Activated CD4-positive, alpha-beta T cell treated with anti-CD3 and anti-CD28 coated beads, Interleukin-2, amount 50 U/mL, for 4 hours (primary cell): ENCODE results near the gene SH3D19.

Experiments
- DNase-seq, 2 experiments: peaks; one replicate each; pipeline ENCODE4 v3.0.0-alpha.2; 2020

Gene SH3D19, protein sequence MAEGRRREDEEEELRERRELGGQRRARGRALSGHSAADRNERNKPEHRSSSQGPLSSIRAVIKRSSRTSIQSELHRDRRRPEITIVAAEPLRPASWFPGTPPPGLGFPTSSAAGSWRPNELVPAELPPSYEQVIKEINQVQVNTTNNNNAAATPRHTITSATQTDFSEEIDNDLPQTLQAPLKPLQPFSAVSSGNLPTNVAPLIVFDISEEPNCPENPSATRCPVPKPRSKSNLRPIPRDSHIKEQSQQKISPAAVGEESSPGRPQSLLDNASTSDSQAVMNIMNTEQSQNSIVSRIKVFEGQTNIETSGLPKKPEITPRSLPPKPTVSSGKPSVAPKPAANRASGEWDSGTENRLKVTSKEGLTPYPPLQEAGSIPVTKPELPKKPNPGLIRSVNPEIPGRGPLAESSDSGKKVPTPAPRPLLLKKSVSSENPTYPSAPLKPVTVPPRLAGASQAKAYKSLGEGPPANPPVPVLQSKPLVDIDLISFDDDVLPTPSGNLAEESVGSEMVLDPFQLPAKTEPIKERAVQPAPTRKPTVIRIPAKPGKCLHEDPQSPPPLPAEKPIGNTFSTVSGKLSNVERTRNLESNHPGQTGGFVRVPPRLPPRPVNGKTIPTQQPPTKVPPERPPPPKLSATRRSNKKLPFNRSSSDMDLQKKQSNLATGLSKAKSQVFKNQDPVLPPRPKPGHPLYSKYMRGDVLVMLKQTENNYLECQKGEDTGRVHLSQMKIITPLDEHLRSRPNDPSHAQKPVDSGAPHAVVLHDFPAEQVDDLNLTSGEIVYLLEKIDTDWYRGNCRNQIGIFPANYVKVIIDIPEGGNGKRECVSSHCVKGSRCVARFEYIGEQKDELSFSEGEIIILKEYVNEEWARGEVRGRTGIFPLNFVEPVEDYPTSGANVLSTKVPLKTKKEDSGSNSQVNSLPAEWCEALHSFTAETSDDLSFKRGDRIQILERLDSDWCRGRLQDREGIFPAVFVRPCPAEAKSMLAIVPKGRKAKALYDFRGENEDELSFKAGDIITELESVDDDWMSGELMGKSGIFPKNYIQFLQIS

DNA sequence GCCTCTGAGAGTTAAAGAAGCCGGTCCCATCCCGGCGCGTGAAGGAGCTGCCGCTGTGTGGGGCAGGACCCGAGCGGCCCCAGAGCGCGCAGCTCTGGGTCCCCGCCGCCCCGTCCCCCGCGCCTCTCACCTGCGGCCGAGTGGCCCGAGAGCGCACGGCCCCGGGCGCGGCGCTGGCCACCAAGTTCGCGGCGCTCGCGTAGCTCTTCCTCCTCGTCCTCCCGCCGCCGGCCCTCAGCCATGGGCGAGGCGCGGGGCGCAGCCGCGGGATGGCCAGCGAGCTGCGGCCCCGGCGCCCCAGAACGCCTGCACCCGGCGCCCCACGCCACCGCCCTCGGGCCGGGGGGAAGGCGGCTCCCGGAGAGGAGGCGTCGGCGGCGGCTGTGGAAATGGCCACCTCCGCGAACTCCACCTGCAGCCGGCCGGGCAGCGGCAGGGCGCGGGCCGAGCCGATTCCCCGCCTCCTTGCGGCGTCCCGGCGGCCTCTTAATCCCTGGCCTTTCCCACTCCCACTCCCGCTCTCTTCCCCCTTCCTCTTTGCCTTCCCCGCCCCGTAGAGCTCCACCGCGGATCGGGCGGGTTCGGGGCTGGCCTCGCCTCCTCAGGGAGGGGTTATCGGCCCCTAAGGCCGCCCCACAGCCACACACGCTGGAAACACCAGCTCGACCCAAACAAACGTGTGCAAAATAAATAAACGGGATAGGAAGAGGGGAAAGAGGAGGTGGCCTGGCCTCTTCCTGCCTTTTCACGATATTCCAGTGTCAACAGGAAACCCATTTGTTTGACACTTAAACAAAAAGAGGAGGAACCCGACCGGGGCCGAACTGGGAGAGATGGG lies at the start of gene SH3D19:
Gene SH3D19, minus strand, starts transcription at position 495 of the 838 bp plus-strand sequence. Its CDS starts 253 bp downstream, at position 242.
- no peak for DNase-seq

DNA sequence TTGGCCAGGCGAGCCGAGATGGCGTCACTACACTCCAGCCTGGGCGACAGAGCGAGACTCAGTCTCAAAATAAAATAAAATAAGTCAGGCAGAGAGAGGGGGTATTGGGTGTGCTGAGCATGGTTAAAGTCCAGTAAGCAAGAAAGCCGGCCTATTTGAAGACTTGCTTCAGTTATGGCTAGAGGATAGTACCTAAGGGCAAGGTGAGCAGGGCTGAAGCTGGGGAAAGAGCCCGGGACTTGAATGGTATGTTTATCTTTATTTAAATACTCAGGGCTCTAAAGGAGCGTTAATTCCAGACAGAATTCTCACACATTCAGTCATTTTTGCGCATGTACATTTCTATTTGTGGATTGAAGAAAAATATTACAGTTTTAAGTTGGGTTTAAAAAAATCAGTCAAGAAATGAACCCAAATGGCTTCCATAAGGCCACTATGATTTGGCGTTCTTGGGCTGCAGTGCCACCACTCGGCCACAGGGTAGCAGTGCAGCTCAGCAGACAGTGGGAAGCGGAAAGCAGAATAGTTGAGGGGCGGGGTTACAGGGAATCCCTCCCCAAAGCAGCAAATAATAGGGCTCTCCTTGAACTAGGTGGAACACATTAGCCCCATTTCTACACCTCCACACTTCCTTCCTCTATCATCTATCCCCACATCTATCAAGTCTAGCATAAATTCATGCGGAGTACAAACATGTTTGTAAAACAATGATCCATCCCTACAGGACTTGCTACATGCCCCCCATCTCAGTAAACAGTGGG lies 37.2 kb upstream of the SH3D19 start:
- peak; percentile 72 to 75 for DNase-seq

DNA sequence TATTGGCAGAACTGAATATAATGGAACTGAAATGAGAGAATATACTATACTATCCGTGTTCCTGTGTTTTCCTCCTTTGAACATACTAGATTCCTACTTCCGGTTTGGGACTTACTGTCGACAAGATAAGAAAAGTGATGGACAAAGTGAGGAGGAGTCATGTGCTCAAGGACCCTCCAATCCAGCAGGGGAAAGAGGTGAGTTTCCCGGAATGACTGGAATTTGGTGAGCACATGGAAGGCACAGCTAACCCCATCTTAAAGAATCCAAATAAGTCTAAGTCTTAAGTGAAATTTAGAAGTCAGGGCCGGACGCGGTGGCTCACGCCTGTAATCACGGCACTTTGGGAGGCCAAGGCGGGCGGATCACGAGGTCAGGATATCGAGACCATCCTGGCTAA lies 36.6 kb upstream of the SH3D19 start:
- DNase-seq: no peak

DNA sequence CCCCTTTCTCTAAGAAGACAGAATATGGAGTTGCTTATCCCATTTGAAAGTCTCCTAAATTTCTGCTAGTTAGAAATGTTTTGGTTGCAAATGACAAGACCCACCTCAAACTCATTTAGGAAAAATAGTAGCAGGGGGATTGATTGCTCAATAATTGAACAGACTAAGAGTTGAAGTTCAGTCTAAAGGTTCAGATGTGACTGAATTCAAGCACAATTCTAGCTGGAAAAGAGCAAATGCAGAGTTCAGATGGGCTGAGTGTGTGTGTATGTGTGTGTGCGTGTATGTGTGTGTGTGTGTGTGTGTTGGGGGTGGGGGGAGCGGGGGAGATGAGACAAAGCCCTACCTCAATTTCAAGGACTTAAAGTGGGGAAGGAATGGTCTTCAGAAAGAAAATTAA lies 35.7 kb upstream of the SH3D19 start:
- no peak for DNase-seq

DNA sequence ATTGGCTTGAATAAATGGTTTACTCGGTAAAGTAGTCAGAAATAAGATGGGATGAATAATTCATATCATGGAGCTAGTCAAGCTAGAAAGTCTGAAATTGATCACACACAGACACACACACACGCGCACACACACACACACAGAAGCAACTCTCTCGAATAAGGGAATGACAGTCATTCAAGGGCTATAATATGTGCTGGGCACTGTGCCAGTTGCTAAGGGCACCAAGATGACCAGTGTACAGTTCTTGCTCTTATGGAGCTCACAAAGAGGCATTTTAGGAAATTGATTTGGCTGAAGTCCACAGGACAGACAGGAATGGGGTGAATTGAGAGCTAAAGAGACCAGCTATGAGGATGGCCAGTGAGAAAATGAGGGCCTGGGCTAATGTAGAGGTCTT lies 34.2 kb upstream of the SH3D19 start:
- DNase-seq: no peak

DNA sequence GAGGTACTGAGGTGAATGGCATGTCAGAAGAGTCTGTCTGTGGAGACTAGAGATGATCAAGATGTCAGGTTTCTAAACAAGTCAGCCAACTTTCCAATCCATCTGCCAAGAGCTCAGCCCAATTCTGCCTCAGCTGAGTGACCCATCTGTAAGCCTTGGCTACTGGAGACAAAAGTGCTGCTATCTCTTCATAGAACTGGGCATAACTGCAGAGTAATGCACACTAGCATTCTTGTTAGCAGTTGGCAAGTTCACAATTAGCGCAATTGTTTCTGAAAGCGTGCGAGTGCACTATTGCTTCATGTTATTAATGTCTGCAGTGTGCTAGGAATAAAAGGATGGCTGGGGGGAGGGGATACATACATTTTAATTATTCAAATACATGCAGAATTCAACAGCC lies 32.9 kb upstream of the SH3D19 start:
- DNase-seq: no peak

DNA sequence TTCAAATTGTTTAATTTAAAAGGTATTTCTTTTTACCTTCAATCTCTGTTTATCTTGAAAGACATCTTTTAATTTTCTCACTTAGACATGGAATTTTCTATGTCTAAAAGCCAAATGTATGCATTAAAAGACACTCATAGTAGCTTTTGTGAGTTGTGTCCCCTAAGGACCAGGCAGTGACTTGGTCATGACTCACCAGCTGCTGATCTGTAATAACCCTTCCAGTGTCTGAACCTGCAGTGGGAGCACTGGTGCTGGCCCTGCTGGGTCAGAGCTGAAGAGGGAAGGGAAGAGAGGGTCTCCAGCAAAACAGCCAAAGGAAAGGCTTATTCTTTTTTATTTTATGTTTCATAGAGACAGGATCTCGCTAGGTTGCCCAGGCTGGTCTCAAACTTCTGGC lies 31.1 kb upstream of the SH3D19 start:
- DNase-seq: no peak

DNA sequence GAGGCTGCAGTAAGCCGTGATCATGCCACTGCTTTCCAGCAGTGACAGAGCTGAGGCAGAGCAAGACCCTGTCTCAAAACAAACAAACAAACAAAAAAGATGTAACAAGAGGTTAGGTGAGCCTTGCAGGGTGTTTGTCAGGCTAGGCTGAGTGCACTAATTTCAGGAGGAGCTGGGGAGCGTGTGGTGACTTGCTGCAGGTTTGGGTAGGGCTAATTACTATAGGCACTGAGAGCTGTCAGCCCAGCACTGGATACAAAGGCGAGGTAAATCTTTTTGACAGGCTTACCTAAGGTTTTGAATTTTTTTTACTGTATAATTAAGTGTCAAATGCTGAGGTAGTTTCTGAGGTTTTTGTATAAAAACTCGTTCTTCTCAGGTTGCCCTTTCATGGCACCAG lies 29.8 kb upstream of the SH3D19 start:
- no peak for DNase-seq

DNA sequence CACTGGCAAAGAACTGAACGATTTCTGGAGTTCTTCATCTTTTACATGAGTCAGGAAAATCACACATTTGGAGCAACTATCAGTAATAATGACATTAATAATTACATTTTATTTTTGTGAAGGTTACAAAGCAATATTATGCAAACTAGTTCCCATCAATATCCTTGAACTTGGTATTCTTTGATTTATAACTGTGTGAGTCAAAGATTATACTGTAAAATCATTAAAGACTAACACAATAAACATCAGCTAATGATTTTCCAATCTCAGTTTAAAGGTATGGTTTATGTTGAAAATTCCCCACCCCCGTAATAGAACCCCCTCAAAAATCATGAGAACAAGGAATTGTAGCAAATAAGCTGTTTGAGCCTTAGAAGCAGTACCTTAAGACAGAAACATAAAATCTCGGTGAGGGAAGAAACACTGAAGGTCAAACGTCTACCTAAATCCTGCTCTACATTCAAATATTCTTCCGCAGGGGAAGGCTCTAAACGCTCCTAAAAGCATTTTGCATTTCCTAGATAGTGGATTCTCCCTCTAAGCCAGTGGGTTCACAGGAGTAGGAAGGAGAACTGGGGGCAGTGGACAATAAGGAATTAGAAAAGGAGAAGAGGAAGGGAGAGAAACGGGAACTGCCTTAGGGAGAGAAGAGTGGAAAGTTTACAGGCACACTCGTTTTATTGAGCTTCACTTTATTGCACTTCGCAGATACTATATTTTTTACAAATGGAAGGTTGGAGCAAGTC lies 22.3 kb upstream of the SH3D19 start:
- DNase-seq: no peak

DNA sequence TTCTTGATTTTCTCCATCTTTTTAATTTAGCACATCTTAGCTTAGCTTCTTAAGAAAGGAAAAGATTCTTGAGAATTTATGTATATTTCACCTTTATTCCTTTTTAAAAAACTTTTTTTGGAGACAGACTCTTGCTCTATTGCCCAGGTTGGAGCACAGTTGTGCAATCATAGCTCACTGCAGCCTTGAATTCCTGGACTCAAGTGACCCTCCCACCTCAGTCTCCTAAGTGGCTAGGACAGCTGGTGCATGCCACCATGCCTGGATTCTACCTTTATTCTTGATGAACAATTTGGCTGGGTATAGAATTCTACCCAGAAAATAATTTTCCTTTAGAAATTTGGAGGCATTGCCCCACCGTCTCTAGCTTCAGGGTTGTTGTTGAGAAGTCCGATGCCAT lies 19.5 kb upstream of the SH3D19 start:
- no peak for DNase-seq

DNA sequence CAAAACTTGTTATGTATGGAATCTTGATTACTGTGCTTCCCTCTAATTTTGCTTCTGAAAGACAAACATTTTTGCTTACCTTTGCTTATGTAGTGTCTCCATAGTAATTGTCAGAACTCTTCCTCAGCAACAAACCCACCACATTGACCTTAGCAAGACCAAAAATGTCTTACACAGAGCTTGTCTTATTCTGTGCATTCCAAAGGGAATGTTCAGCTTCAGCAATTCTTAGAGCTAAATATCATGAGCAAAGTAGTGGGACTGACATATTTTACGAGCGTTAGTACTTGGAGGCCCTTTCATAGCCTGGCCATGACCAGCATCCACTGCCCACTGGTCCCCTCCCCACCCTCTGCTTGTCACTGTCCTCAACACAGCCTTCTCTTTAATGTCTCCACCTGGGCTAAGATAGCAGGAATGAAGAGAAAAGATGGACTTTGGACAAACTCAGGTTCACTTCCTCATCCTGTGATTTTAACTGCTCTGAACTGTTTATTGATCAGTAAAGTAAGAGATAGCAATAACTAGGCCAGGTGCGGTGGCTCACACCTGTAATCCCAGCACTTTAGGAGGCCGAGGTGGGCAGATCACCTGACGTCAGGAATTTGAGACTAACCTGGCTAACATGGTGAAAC lies 15.5 kb upstream of the SH3D19 start:
- DNase-seq: no peak

DNA sequence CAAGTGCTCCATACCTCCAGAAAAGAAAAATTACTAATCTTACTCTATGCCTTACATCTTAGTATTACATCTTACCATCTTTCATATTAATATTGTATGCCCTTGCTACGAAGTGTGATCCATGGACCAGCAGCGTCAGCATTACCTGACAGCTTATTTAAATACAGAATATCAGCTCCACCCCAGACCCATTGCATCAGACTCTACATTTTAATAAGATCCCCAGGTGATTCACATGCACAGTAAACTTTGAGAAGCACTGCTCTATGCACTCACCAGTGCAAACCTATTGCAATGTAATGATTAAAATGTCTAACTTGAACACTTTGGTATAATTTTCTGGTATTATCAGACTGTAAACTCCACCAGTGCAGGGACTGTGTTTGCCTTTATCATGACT lies 14.1 kb upstream of the SH3D19 start:
- DNase-seq: no peak

DNA sequence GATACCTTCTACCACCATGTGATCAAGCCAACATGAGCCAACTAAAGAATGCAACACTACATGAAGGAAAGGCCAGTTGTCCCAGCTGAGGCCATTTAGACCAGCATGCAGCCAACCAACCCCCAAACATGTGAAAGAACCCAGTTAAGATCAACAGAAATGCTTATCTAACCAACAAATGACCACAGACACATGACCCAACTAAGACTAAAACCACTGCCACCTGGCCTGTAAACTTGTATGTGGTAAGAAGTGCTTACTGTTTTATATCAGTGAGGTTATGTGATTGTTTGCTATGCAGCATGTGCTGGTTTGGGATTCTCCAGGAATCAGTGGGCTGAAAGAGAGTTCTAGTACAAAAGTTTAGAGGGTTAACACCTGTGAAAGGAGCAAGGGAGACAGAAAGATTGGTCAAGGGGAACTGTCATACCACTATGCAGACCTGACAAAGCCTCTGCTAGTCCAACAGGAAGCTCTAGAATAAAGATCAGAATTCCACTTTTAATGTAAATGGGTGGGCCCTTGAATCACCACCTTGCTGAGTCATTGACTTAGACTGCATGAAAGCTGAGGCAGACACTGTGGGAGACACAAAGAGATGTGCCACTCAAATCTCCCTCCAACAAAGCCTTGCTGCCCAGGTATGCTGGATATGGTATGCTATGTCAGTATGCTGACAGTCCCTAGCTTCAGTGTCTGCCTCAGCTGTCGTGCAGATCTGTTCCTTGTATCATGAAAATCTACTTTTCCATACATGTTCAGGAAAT lies 6.1 kb upstream of the SH3D19 start:
- no peak for DNase-seq

DNA sequence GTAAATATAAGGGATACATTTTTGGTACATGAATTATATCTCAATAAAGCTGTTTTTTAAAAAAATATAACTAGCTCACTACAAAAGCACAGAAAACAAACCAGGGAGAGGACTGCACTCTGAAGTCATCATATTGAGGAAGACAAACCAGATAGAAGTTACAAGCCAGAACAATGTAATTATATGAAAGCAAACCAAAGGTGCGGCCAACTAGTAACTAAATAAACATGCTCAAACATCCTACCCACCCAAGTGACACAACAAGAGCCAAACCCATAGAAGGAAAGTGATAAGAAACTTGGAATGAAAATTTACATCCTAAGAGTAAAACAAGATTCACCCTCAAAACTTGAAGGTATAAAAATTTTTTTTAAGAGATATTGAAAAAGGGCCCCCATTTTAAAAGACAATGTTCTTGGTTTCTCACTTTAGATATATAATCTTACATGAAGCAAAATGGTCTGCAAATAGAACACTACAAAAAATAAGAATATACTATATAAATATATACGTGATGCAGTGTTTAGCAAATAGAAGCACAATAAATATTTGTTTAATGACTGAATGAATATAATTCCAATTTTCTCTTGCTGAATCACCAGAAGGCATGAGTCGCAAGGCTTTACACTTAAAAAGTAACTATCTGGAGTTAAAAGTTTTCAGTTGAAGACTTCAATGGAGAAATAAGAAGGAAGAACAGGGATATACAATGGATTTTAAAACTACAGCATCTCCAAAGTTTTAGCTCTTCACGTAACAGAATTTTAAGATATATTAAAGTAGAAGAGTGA lies 4.0 kb upstream of the SH3D19 start:
- no peak for DNase-seq

DNA sequence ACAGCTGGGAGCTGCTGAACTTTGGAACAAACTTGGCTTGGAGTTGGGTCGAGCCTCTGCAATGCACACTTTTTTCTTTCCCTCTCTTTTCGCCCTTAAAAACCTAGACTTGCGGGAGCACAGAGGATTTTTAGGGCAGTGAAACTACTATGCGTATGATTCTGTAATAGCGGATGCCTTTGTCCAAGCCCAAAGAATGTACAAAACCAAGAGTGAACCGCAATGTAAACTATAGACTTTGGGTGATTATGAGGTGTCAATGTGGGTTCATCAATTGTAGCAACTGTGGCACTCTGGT lies 493 bp upstream of the SH3D19 start:
- no peak for DNase-seq

DNA sequence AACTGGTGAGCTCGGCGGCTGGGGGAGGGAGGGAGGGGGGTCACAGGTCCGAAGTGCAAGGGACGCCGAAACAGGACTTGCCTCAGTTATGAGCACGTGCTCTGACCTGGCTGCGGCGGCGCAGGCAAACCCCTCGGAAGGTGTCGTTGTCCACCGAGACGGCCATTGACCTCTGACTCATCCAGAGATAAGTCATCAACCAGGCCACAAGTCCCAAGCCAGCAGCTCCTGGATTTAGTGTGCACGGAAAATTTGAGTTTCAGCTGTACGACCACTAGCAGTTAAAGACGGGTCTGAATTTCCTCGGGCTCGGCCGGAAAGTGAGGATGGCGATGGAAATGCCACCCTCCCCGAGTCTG lies 674 bp downstream of the SH3D19 start:
- DNase-seq: no peak

DNA sequence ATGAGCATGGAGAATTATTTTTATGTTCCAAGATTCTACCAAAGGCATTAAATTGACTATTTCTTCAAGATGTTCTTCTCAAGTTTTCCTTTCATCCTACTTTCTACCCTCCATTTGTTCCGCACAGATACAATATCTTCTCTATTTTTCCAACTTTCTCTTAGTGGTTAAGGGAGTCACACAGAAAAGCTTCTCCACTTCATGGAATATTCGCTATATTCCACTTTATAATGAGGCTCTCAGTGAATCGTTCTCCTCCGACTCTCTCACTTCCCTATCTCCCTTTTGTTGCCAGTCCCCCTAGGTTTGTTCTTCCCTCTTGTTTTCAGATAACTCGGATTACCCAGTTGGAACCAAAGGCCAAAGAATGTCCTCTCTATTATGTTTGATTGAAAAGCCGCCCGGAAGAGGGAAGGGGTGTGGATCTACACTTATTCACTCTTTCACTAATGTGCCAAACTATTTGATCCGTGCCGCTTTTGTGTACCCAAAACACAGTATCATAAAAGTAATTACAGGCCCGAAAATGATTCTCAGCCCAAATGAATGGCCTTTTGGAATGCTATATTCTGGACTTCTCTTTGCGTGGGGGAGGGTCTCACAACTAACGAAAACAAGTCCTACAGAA lies 1.2 kb downstream of the SH3D19 start:
- no peak for DNase-seq

DNA sequence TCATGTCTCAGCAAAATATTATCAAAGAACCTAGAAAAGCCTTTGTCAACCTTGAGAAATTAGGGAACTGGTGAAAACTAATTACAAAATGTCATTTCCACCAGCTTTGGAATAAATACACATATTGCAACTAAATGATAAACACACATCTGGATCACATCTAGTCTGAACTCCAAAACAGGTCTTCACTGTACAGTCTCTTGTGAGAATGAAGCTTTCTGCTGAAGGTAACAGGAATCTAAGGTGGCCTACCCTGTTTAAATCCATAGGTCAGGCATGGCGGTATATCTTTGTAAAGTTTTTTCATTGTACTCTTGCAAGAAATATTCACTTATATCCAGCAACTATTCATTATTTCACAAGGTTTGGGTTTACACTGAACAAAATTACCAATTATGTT lies 1.7 kb downstream of the SH3D19 start:
- no peak for DNase-seq

DNA sequence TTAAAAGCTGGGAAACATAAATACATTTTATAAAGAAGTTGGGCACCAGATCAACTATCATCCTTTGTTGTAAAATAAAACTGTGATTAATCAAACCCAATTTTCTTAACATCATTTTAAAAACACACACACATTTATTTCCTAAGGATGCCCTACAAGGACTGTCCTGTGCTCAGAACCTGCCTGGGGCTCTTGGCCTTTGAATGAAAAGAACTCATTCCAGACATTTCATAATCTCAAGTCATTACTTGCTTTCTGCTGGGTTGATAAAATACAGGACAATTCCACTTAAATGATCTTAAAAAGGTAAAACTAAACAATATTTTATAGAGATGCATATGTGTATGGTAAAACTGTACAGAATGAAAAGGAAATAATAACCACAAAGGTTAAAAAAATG lies 2.8 kb downstream of the SH3D19 start:
- DNase-seq: no peak
